Retinal pigment epithelial cell (primary cell): Measurements from ENCODE around the gene ARMH3.

ENCODE experiments used
- DNase-seq: peaks from one replicate; pipeline ENCODE4 v3.0.0-alpha.2; 2010; ENCODE audit warnings: low read depth
- H3K4me3 ChIP-seq: 2 replicates; pipeline ENCODE4 v1.5.1; 2011; ENCODE audit warnings: mild to moderate bottlenecking, low read length, control low read depth, moderate library complexity
- CTCF ChIP-seq: conservative IDR thresholded peaks from 2 replicates; pipeline ENCODE4 v1.5.1; 2011; ENCODE audit warnings: low read depth, low read length, control low read depth, inconsistent platforms

Gene ARMH3

GRCh38 chr10:101839416-101840063, 216.4 kb downstream of the ARMH3 start:
- no peak for DNase-seq
- H3K4me3 ChIP-seq = peak overlapping the region; percentile 37
- TF ChIP-seq CTCF = no peak

- H3K4me3 ChIP-seq = no peak overlapping the region
- TF ChIP-seq CTCF = no peak
- no peak for DNase-seq
Measured at GRCh38 chr10:101839002-101839401, 217.0 kb downstream of the ARMH3 start.

- DNase-seq = no peak
- TF ChIP-seq CTCF = no peak
- no peak overlapping the region for H3K4me3 ChIP-seq
Measured at GRCh38 chr10:101838416-101838970, 217.5 kb downstream of the ARMH3 start.

GRCh38 chr10:101837748-101838147, 218.2 kb downstream of the ARMH3 start:
- no peak for TF ChIP-seq CTCF
- no peak overlapping the region for H3K4me3 ChIP-seq
- DNase-seq = no peak

- DNase-seq = no peak
- TF ChIP-seq CTCF = no peak
- no peak overlapping the region for H3K4me3 ChIP-seq
Measured at GRCh38 chr10:101835362-101835761, 220.6 kb downstream of the ARMH3 start.

GRCh38 chr10:101834341-101834740, 221.6 kb downstream of the ARMH3 start:
- no peak for DNase-seq
- no peak for TF ChIP-seq CTCF
- no peak overlapping the region for H3K4me3 ChIP-seq

GRCh38 chr10:101833466-101833865, 222.5 kb downstream of the ARMH3 start:
- DNase-seq = no peak
- TF ChIP-seq CTCF = no peak
- no peak overlapping the region for H3K4me3 ChIP-seq
